Osteoblast (primary cell): ENCODE results near the gene RREB1. TPM values are rescaled to one million over a fixed set of nuclear protein-coding genes. Genes with fewer than 3 reads are reported as not detected.
A peak's percentile ranks its signal among the peaks of the same experiment; 100 is the strongest.

Experiments
- DNase-seq: peaks from one replicate; pipeline ENCODE4 v3.0.0; 2011; ENCODE audit warnings: low spot score, mixed read lengths; ENCODE audit not compliant: insufficient read length; ENCODE audit errors: missing footprints
- H2AFZ ChIP-seq: 2 replicates; pipeline ENCODE4 v1.6.0; 2011; ENCODE audit warnings: mild to moderate bottlenecking, low read length
- H3K27ac ChIP-seq: 2 replicates; pipeline ENCODE4 v1.5.1; 2011; ENCODE audit warnings: mild to moderate bottlenecking, low read depth, low read length, moderate library complexity
- H3K27me3 ChIP-seq: 2 replicates; pipeline ENCODE4 v1.6.0; 2012; ENCODE audit warnings: mild to moderate bottlenecking, control low read depth, inconsistent platforms, low read length, moderate library complexity; ENCODE audit not compliant: insufficient read depth
- H3K36me3 ChIP-seq: 2 replicates; pipeline ENCODE4 v1.5.1; 2011; ENCODE audit warnings: mild to moderate bottlenecking, low read length, control low read depth, moderate library complexity; ENCODE audit not compliant: insufficient read depth
- H3K4me1 ChIP-seq: 2 replicates; pipeline ENCODE4 v1.5.1; 2011; ENCODE audit warnings: mild to moderate bottlenecking, low read length, control low read depth, moderate library complexity; ENCODE audit not compliant: insufficient read depth
- H3K4me2 ChIP-seq: 2 replicates; pipeline ENCODE4 v1.6.0; 2011; ENCODE audit warnings: mild to moderate bottlenecking, low read length; ENCODE audit not compliant: insufficient read depth
- H3K4me3 ChIP-seq: fragments of 200-600 bp; sonication (generic); 3 replicates; pipeline ENCODE4 v1.5.1; 2012; ENCODE audit warnings: mild to moderate bottlenecking, low read length, inconsistent platforms; ENCODE audit not compliant: insufficient read depth
- H3K79me2 ChIP-seq: 2 replicates; pipeline ENCODE4 v1.6.0; 2012; ENCODE audit warnings: mild to moderate bottlenecking, low read length, control low read depth, inconsistent platforms; ENCODE audit not compliant: insufficient read depth
- H3K9me3 ChIP-seq: 2 replicates; pipeline ENCODE4 v1.5.1; 2011; ENCODE audit warnings: low read depth, low read length, control low read depth
- H4K20me1 ChIP-seq: 2 replicates; pipeline ENCODE4 v1.6.0; 2012; ENCODE audit warnings: mild to moderate bottlenecking, low read length, control low read depth; ENCODE audit not compliant: insufficient read depth
- CTCF ChIP-seq: IDR thresholded peaks from 2 replicates; pipeline ENCODE4 v1.5.1; 2011; ENCODE audit warnings: mild to moderate bottlenecking, low read depth, low read length, moderate library complexity; ENCODE audit errors: extremely low read depth
- total RNA-seq: library from RNA; depleted of rRNA; stranded (reverse); fragments of >200 nt; gene quantifications from 2 replicates; pipeline ENCODE4 v1.2.3, GENCODE V29; 2012

RREB1 gene
- total RNA-seq, 1 donor, result 29.3 TPM

DNA sequence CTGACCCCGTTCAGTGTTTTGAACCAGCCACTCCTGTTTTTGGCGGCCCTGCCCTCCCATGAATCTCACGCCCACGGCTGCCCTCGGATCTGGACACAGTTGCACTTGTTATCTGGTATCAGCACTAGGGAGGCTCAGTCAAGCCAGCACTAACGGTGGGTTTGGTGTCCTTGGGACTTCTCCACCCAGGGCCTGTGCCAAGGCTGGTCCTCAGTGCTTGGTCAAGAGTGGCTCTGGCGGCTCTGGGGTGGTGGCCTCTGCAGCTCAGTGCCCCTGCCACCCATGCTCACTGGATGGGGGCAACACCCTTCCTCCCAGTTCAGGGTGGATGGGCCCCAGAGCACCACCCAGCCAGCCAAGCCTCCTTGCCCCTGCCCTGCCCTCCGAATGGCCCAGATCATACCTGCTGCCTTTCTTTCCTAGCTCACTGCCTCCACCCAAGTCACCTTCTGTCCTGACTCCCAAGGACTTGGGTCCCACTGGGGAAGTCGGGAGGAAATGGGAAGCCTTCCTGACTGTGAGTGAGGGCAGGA lies 150.5 kb downstream of the RREB1 start:
- Histone ChIP-seq H3K79me2 (no peaks in the 10 kb centered on the region), H3K4me1 (no peaks in the 10 kb centered on the region), H3K27ac (no peak overlapping the region), H3K4me3 (no peak overlapping the region), H2AFZ (no peak overlapping the region), H3K4me2 (no peak overlapping the region), H4K20me1 (no peaks in the 10 kb centered on the region), H3K36me3 (no peaks in the 10 kb centered on the region), H3K9me3 (peaks cover 3% of the 10 kb centered on the region), H3K27me3 (no peaks in the 10 kb centered on the region)
- DNase-seq, result peak; percentile 39
- TF ChIP-seq CTCF, result no peak

GRCh38 chr6:7260291-7261031 lies 152.7 kb downstream of the RREB1 start:
- DNase-seq, result peak; percentile 77
- Histone ChIP-seq H3K27me3 (no peaks in the 10 kb centered on the region), H2AFZ (peak overlapping the region; percentile 99), H3K4me3 (peak overlapping the region; percentile 87), H3K9me3 (peaks cover 3% of the 10 kb centered on the region), H4K20me1 (no peaks in the 10 kb centered on the region), H3K4me2 (peak overlapping the region; percentile 85), H3K4me1 (no peaks in the 10 kb centered on the region), H3K79me2 (no peaks in the 10 kb centered on the region), H3K27ac (no peak overlapping the region), H3K36me3 (no peaks in the 10 kb centered on the region)
- TF ChIP-seq CTCF, result no peak

DNA sequence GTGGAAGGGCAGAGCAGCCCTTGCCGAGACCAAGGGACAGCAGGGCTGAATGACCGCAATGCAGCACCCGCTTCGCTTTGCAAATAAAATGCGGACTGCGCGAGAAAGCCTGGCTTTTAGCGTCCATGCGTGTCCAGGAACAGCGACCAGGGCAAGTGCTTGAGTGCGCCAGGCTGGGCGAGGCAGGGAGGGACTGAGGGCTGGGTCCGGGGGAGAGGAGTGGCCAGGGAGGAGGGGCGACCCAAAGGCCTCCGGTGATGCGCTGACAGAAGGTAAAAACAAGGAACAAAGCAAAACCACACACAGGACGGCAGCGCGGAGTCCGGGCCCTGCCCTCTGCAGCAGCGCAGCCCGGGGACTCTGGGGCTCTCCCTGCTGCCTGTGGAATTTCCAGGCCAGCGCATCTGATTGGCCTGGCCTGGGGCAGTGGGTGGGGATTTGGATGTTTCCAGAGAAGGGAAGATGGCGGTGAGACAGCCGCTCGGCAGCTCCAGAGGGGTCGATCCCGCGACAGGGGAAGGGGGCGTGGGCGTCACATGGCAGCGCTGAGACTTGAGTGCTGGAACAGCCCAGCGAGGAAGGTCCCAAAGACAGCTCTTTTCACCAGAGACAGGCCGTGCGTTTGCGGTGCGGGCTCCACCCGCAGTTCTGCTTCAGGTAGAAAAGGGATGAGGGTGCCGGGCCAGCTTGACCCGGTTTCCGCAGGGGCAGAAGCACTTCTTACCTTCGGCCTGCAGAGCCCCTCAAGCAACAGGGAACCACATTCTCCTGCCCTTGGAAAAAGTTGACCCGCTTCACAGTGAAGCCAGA lies 153.5 kb downstream of the RREB1 start:
- Histone ChIP-seq H3K4me3 (peak overlapping the region; percentile 87), H3K4me2 (peak overlapping the region; percentile 85), H3K9me3 (peaks cover 2% of the 10 kb centered on the region), H4K20me1 (no peaks in the 10 kb centered on the region), H3K27ac (peak overlapping the region; percentile 62), H3K79me2 (no peaks in the 10 kb centered on the region), H3K36me3 (no peaks in the 10 kb centered on the region), H3K27me3 (no peaks in the 10 kb centered on the region), H3K4me1 (no peaks in the 10 kb centered on the region), H2AFZ (peak overlapping the region; percentile 99)
- no peak for TF ChIP-seq CTCF
- DNase-seq, result peak; percentile 100

DNA sequence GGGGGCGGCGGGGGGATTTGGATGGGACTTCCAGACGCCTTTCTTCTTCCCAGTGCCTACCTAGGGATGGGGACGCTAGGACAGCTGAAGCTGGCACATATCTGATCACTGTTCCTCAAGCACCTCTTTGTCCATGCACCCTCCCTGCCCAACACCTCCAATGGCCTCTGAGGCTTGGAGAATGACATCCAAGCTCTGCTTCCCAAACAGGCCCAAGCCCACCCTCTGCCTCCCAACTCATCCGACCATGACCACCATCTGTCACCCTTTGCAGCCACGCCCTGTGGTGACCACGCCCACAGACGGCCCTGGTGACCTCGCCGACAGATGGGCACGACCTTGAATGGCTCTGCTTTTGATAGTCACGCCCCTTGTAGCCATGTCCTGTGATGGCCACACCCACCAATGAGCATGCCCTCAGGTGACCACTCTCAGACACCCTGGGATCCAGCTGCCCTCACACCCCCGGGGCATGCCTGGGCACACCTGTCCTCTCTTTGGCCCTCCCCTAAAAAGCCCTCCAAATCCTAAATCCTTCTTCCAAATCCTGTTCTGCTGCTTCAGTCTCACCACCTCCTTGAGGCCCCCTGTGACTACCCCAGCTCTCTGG lies 154.2 kb downstream of the RREB1 start:
- Histone ChIP-seq H3K9me3 (peaks cover 2% of the 10 kb centered on the region), H3K36me3 (no peaks in the 10 kb centered on the region), H3K27me3 (no peaks in the 10 kb centered on the region), H3K27ac (no peak overlapping the region), H3K79me2 (no peaks in the 10 kb centered on the region), H3K4me1 (peaks cover under 1% of the 10 kb centered on the region), H3K4me3 (peak overlapping the region; percentile 87), H4K20me1 (no peaks in the 10 kb centered on the region), H3K4me2 (peak overlapping the region; percentile 85), H2AFZ (peak overlapping the region; percentile 99)
- no peak for TF ChIP-seq CTCF
- DNase-seq, result peak; percentile 30
